HepG2 (cell line): ENCODE results near the gene SEC16A. TPM values are rescaled to one million over a fixed set of nuclear protein-coding genes. Genes with fewer than 3 reads are reported as not detected.

Experiments used
- CENPX ChIP-seq: sonication (generic); formaldehyde crosslinking; IDR thresholded peaks from 2 replicates; pipeline ENCODE4 v1.9.0; 2021; ENCODE audit warnings: mild to moderate bottlenecking, missing genetic modification reagents, moderate library complexity
- CREBL2 ChIP-seq: sonication (generic); formaldehyde crosslinking; IDR thresholded peaks from 2 replicates; pipeline ENCODE4 v1.8.1; 2023; ENCODE audit warnings: missing genetic modification reagents, mild to moderate bottlenecking, borderline replicate concordance
- HMGA1 ChIP-seq: sonication (generic); formaldehyde crosslinking; conservative IDR thresholded peaks from 2 replicates; pipeline ENCODE4 v1.4.0; 2020; ENCODE audit warnings: missing genetic modification reagents
- HNRNPL ChIP-seq: fragments of 200-400 bp; formaldehyde crosslinking; IDR thresholded peaks from 2 replicates; pipeline ENCODE4 v1.6.1; 2017; ENCODE audit warnings: mild to moderate bottlenecking, low read depth, low read length
- MIER2 ChIP-seq: IDR thresholded peaks from 2 replicates; pipeline ENCODE4 v1.6.1; 2016; ENCODE audit warnings: missing biosample characterization, missing genetic modification reagents
- PAX8 ChIP-seq: sonication (generic); formaldehyde crosslinking; IDR thresholded peaks from 2 replicates; pipeline ENCODE4 v1.8.0; 2022; ENCODE audit warnings: mild to moderate bottlenecking, missing genetic modification reagents, borderline replicate concordance
- RCOR2 ChIP-seq: IDR thresholded peaks from 2 replicates; pipeline ENCODE4 v1.6.1; 2016; ENCODE audit warnings: missing biosample characterization, missing genetic modification reagents
- SMAD9 ChIP-seq: sonication (generic); formaldehyde crosslinking; IDR thresholded peaks from 2 replicates; pipeline ENCODE4 v1.5.1; 2020; ENCODE audit warnings: mild to moderate bottlenecking, missing genetic modification reagents
- SP5 ChIP-seq: IDR thresholded peaks from 2 replicates; pipeline ENCODE4 v1.6.1; 2016; ENCODE audit warnings: low read depth, borderline replicate concordance
- ZNF230 ChIP-seq: sonication (generic); formaldehyde crosslinking; IDR thresholded peaks from 2 replicates; pipeline ENCODE4 v1.4.0; 2020; ENCODE audit warnings: mild to moderate bottlenecking, missing genetic modification reagents
- ZNF276 ChIP-seq: sonication (generic); formaldehyde crosslinking; IDR thresholded peaks from 2 replicates; pipeline ENCODE4 v1.4.0; 2020; ENCODE audit warnings: mild to moderate bottlenecking, low read depth, missing genetic modification reagents
- ZNF292 ChIP-seq: sonication (generic); formaldehyde crosslinking; IDR thresholded peaks from 2 replicates; pipeline ENCODE4 v1.8.1; 2022; ENCODE audit warnings: mild to moderate bottlenecking, low read depth, missing genetic modification reagents, borderline replicate concordance
- ZNF44 ChIP-seq: sonication (generic); formaldehyde crosslinking; IDR thresholded peaks from 2 replicates; pipeline ENCODE4 v1.5.1; 2020; ENCODE audit warnings: mild to moderate bottlenecking, missing genetic modification reagents
- ZNF580 ChIP-seq: IDR thresholded peaks from 2 replicates; pipeline ENCODE4 v1.6.1; 2016; ENCODE audit warnings: low read depth, borderline replicate concordance
- ZNF7 ChIP-seq: IDR thresholded peaks from 2 replicates; pipeline ENCODE4 v1.6.1; 2016; ENCODE audit warnings: missing biosample characterization, missing genetic modification reagents
- ZNF772 ChIP-seq: sonication (generic); formaldehyde crosslinking; IDR thresholded peaks from 2 replicates; pipeline ENCODE4 v1.5.0; 2020; ENCODE audit warnings: mild to moderate bottlenecking, missing genetic modification reagents
- ZNF841 ChIP-seq: sonication (generic); formaldehyde crosslinking; IDR thresholded peaks from 2 replicates; pipeline ENCODE4 v1.8.1; 2023; ENCODE audit warnings: missing genetic modification reagents, borderline replicate concordance
- polyA plus RNA-seq, 8 experiments: library from polyadenylated mRNA; depleted of rRNA in 3 of 8; stranded (reverse) in 7 of 8; unstranded in 1 of 8; fragments of >200 nt; fragmentation: Illumina TruSeq in 4 of 8; extraction: Trizol in 4 of 8; gene quantifications; 2 replicates each; pipeline versions ENCODE4 v1.2.1 to v1.2.3, GENCODE V29; 2011 to 2016; ENCODE audit warnings: low read depth in 4 of 8, missing spikeins in 1 of 8, mixed read lengths in 1 of 8; ENCODE audit not compliant: insufficient read depth in 1 of 8
- total RNA-seq, 5 experiments: library from RNA; depleted of rRNA; stranded (reverse); fragments of >200 nt; fragmentation: Illumina TruSeq; extraction: Trizol; gene quantifications; 2 replicates each; pipeline ENCODE4 v1.2.3, GENCODE V29; 2016; ENCODE audit warnings: low read depth in 1 of 5
- TF ChIP-seq, protein P1 (sequence below): sonication (generic); formaldehyde crosslinking; IDR thresholded peaks from 2 replicates; pipeline ENCODE4 v1.4.0; 2020; ENCODE audit warnings: low read depth, mild to moderate bottlenecking, missing genetic modification reagents
- TF ChIP-seq, protein P2 (sequence below): sonication (generic); formaldehyde crosslinking; IDR thresholded peaks from 2 replicates; pipeline ENCODE4 v1.8.0; 2022; ENCODE audit warnings: mild to moderate bottlenecking, missing genetic modification reagents, moderate library complexity
- TF ChIP-seq, protein P3 (sequence below): sonication (generic); formaldehyde crosslinking; IDR thresholded peaks from 2 replicates; pipeline ENCODE4 v1.4.0; 2020; ENCODE audit warnings: missing genetic modification reagents
- TF ChIP-seq, protein P4 (sequence below): sonication (generic); formaldehyde crosslinking; conservative IDR thresholded peaks from 2 replicates; pipeline ENCODE4 v1.4.0; 2020; ENCODE audit warnings: missing genetic modification reagents

SEC16A gene
- total and polyA plus RNA-seq, 2 of the 13 experiments (the other 11 are each of a cell fraction or from before 2014, with no cell fraction given): 15.9 to 18.9 TPM

GRCh38 chr9:136400038-136400834, 82.6 kb downstream of the SEC16A start, which contains the start of gene SNAPC4 (continued):
- TF ChIP-seq, protein P1, sequence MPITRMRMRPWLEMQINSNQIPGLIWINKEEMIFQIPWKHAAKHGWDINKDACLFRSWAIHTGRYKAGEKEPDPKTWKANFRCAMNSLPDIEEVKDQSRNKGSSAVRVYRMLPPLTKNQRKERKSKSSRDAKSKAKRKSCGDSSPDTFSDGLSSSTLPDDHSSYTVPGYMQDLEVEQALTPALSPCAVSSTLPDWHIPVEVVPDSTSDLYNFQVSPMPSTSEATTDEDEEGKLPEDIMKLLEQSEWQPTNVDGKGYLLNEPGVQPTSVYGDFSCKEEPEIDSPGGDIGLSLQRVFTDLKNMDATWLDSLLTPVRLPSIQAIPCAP (CRISPR knock-in tag): no peak
- no peak for TF ChIP-seq ZNF292
- peak; percentile 33; the same call in 1 of the 2 replicates for TF ChIP-seq ZNF580 (CRISPR knock-in tag)
- no peak for TF ChIP-seq ZNF44 (CRISPR knock-in tag)
- TF ChIP-seq HMGA1 (CRISPR knock-in tag): no peak
- TF ChIP-seq RCOR2: no peak
- TF ChIP-seq SP5 (CRISPR knock-in tag): 0 out of 2 replicates have a peak, but pooled peaks have one; percentile 13
- TF ChIP-seq SMAD9 (CRISPR knock-in tag): no peak
- TF ChIP-seq, protein P2, sequence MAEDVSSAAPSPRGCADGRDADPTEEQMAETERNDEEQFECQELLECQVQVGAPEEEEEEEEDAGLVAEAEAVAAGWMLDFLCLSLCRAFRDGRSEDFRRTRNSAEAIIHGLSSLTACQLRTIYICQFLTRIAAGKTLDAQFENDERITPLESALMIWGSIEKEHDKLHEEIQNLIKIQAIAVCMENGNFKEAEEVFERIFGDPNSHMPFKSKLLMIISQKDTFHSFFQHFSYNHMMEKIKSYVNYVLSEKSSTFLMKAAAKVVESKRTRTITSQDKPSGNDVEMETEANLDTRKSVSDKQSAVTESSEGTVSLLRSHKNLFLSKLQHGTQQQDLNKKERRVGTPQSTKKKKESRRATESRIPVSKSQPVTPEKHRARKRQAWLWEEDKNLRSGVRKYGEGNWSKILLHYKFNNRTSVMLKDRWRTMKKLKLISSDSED (CRISPR knock-in tag): no peak
- TF ChIP-seq ZNF772 (CRISPR knock-in tag): no peak
- TF ChIP-seq MIER2: no peak
- TF ChIP-seq CENPX (CRISPR knock-in tag): no peak
- peak; percentile 27; the same call in 1 of the 2 replicates for TF ChIP-seq ZNF276 (CRISPR knock-in tag)
- TF ChIP-seq, protein P3, sequence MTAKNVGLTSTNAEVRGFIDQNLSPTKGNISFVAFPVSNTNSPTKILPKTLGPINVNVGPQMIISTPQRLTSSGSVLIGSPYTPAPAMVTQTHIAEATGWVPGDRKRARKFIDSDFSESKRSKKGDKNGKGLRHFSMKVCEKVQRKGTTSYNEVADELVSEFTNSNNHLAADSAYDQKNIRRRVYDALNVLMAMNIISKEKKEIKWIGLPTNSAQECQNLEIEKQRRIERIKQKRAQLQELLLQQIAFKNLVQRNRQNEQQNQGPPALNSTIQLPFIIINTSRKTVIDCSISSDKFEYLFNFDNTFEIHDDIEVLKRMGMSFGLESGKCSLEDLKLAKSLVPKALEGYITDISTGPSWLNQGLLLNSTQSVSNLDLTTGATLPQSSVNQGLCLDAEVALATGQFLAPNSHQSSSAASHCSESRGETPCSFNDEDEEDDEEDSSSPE: peak; percentile 77; the same call in 1 of the 2 replicates
- TF ChIP-seq, protein P4, sequence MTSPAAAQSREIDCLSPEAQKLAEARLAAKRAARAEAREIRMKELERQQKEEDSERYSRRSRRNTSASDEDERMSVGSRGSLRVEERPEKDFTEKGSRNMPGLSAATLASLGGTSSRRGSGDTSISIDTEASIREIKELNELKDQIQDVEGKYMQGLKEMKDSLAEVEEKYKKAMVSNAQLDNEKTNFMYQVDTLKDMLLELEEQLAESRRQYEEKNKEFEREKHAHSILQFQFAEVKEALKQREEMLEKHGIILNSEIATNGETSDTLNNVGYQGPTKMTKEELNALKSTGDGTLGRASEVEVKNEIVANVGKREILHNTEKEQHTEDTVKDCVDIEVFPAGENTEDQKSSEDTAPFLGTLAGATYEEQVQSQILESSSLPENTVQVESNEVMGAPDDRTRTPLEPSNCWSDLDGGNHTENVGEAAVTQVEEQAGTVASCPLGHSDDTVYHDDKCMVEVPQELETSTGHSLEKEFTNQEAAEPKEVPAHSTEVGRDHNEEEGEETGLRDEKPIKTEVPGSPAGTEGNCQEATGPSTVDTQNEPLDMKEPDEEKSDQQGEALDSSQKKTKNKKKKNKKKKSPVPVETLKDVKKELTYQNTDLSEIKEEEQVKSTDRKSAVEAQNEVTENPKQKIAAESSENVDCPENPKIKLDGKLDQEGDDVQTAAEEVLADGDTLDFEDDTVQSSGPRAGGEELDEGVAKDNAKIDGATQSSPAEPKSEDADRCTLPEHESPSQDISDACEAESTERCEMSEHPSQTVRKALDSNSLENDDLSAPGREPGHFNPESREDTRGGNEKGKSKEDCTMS (CRISPR knock-in tag): no peak
- no peak for TF ChIP-seq ZNF7 (CRISPR knock-in tag)
- TF ChIP-seq ZNF230 (CRISPR knock-in tag): no peak
- TF ChIP-seq ZNF841 (CRISPR knock-in tag): no peak; the same call in 1 of the 2 replicates
- TF ChIP-seq HNRNPL: no peak
- no peak for TF ChIP-seq CREBL2
- TF ChIP-seq PAX8 (CRISPR knock-in tag): no peak
